Measurements from ENCODE around the gene CAPN15. TPM values are rescaled to one million over a fixed set of nuclear protein-coding genes. Genes with fewer than 3 reads are reported as not detected.

The CAPN15 gene
- total and polyA plus RNA-seq, 9 of the 15 experiments (the other 6 are each of a cell fraction or from before 2014, with no cell fraction given), result 0.62 to 111 (median 14.2) TPM

DNA sequence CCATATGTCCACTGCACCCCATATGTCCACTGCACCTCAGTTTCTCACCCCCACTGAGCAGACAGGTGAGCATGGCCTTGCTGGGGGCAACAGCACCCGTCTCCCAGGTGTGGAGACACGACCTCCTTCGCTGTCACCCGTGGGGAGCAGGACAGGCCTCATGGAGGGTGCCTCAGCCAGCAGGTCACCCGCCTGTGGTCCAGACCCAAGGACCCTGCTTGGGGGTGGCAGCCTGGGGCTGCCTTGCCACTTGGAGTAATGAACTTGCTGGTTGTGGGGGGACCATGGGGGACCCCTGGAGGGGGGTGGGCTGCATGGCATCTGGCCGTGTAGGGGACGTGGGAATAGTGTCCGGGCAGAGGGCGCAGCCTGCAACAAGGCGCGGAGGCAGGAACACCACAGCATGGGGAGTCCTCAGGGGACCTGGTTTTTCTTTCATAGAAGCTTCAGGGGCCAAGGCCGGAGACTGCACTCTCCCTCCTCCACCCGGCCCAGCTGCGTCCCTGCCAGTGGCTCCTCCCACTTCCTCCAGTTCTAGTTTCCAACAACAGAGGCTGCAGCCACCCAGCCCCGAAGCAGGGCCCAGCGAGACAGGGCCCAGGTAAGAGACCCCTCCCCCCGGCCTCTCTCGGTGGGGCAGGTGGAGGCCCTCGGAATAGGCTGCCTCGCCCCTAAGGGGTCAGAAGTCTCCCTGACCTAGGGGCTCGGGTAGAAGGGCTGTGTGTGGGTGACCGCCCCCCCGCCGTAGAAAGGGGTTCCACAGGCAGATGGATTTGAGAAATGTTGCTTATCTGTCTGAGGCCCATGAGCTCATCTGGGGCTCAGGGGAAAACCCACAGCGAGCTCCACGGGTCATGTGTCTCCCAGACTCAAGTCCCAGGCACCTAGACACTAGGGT lies 39.2 kb downstream of the CAPN15 start, which contains the start of gene NHLRC4 (continued):
- TF ChIP-seq, protein P1, sequence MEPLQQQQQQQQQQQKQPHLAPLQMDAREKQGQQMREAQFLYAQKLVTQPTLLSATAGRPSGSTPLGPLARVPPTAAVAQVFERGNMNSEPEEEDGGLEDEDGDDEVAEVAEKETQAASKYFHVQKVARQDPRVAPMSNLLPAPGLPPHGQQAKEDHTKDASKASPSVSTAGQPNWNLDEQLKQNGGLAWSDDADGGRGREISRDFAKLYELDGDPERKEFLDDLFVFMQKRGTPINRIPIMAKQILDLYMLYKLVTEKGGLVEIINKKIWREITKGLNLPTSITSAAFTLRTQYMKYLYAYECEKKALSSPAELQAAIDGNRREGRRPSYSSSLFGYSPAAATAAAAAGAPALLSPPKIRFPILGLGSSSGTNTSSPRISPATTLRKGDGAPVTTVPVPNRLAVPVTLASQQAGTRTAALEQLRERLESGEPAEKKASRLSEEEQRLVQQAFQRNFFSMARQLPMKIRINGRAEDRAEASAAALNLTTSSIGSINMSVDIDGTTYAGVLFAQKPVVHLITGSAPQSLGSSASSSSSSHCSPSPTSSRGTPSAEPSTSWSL (CRISPR knock-in tag; IDR thresholded peaks at IDR 0.05; ENCODE audit: borderline replicate concordance), result no peak
- TF ChIP-seq JUND (IDR thresholded peaks at IDR 0.05; ENCODE audit: borderline replicate concordance, low read depth, low read length) (peak; percentile 89), JUND (tag; IDR thresholded peaks at IDR 0.05; ENCODE audit: borderline replicate concordance, low read depth, low read length) (peak; percentile 89; the same call in 2 of the 3 replicates), TCF7 (IDR thresholded peaks at IDR 0.05; ENCODE audit: borderline replicate concordance) (no peak), HNRNPK (IDR thresholded peaks at IDR 0.05; ENCODE audit: low read depth, low read length, poor library complexity, severe bottlenecking) (no peak), ATF4 (CRISPR knock-in tag; IDR thresholded peaks at IDR 0.05) (peak; percentile 37; the same call in 1 of the 2 replicates), CEBPZ (IDR thresholded peaks at IDR 0.05; ENCODE audit: borderline replicate concordance, low read depth, low read length) (no peak), E2F6 (IDR thresholded peaks at IDR 0.05; ENCODE audit: borderline replicate concordance in 1 of 2, extremely low read depth in 1 of 2, insufficient read depth in 1 of 2, insufficient read length in 1 of 2, low read depth in 1 of 2, low read length in 1 of 2, poor library complexity in 1 of 2, severe bottlenecking in 1 of 2) (peak; percentile 14 to 44), ZNF609 (CRISPR knock-in tag; IDR thresholded peaks at IDR 0.05; ENCODE audit: borderline replicate concordance) (no peak)

All from K562 (cell line).